ENCODE data around the gene HSPG2.

The HSPG2 gene

GRCh38 chr1:21940492-21940891 lies 3.4 kb upstream of the HSPG2 start:
- Histone ChIP-seq H3K36me3 (ENCODE audit: insufficient read depth, low read length) (no peaks in the 10 kb centered on the region), H2AFZ (ENCODE audit: low read length, unreplicated experiment) (no peak overlapping the region), H3K4me1 (ENCODE audit: control insufficient read depth, insufficient read depth, low read length, unreplicated experiment) (peaks cover 28% of the 10 kb centered on the region), H3K27ac (ENCODE audit: low read depth, low read length) (peak overlapping the region; percentile 74; the same call in 1 of the 2 replicates), H3K27me3 (ENCODE audit: insufficient read depth, low read length) (no peaks in the 10 kb centered on the region), H3K4me3 (ENCODE audit: low read depth, low read length) (no peak overlapping the region), H3K79me2 (ENCODE audit: control insufficient read depth, insufficient read depth, low read length, unreplicated experiment) (peaks cover 14% of the 10 kb centered on the region)

GRCh38 chr1:21939650-21940374 lies 2.7 kb upstream of the HSPG2 start:
- H3K4me3 ChIP-seq (ENCODE audit: low read depth, low read length): no peak overlapping the region
- H3K27me3 ChIP-seq (ENCODE audit: insufficient read depth, low read length): no peaks in the 10 kb centered on the region
- H2AFZ ChIP-seq (ENCODE audit: low read length, unreplicated experiment): peak overlapping the region; percentile 52
- peak overlapping the region; percentile 74 for H3K27ac ChIP-seq (ENCODE audit: low read depth, low read length)
- H3K79me2 ChIP-seq (ENCODE audit: control insufficient read depth, insufficient read depth, low read length, unreplicated experiment): peaks cover 20% of the 10 kb centered on the region
- no peaks in the 10 kb centered on the region for H3K36me3 ChIP-seq (ENCODE audit: insufficient read depth, low read length)
- H3K4me1 ChIP-seq (ENCODE audit: control insufficient read depth, insufficient read depth, low read length, unreplicated experiment): peaks cover 33% of the 10 kb centered on the region

GRCh38 chr1:21938732-21939538 lies 1.8 kb upstream of the HSPG2 start:
- Histone ChIP-seq H3K4me3 (ENCODE audit: low read depth, low read length) (no peak overlapping the region), H3K36me3 (ENCODE audit: insufficient read depth, low read length) (no peaks in the 10 kb centered on the region), H3K27ac (ENCODE audit: low read depth, low read length) (peak overlapping the region; percentile 74), H3K27me3 (ENCODE audit: insufficient read depth, low read length) (no peaks in the 10 kb centered on the region), H3K4me1 (ENCODE audit: control insufficient read depth, insufficient read depth, low read length, unreplicated experiment) (peaks cover 38% of the 10 kb centered on the region), H3K79me2 (ENCODE audit: control insufficient read depth, insufficient read depth, low read length, unreplicated experiment) (peaks cover 28% of the 10 kb centered on the region), H2AFZ (ENCODE audit: low read length, unreplicated experiment) (peak overlapping the region; percentile 29)

GRCh38 chr1:21937372-21938121 lies 437 bp upstream of the HSPG2 start:
- H2AFZ ChIP-seq (ENCODE audit: low read length, unreplicated experiment): peak overlapping the region; percentile 86
- peak overlapping the region; percentile 20; the same call in 1 of the 2 replicates for H3K27ac ChIP-seq (ENCODE audit: low read depth, low read length)
- peaks cover 40% of the 10 kb centered on the region for H3K79me2 ChIP-seq (ENCODE audit: control insufficient read depth, insufficient read depth, low read length, unreplicated experiment)

GRCh38 chr1:21936366-21937031 lies 611 bp downstream of the HSPG2 start:
- H3K36me3 ChIP-seq (ENCODE audit: insufficient read depth, low read length): no peaks in the 10 kb centered on the region
- H3K27me3 ChIP-seq (ENCODE audit: insufficient read depth, low read length): no peaks in the 10 kb centered on the region
- H3K79me2 ChIP-seq (ENCODE audit: control insufficient read depth, insufficient read depth, low read length, unreplicated experiment): peaks cover 40% of the 10 kb centered on the region
- peaks cover 63% of the 10 kb centered on the region for H3K4me1 ChIP-seq (ENCODE audit: control insufficient read depth, insufficient read depth, low read length, unreplicated experiment)
- H2AFZ ChIP-seq (ENCODE audit: low read length, unreplicated experiment): no peak overlapping the region
- H3K4me3 ChIP-seq (ENCODE audit: low read depth, low read length): peak overlapping the region; percentile 86
- H3K27ac ChIP-seq (ENCODE audit: low read depth, low read length): peak overlapping the region; percentile 99

More at GRCh38 chr1:21937372-21938121, 437 bp upstream of the HSPG2 start:
- Histone ChIP-seq H3K36me3 (ENCODE audit: insufficient read depth, low read length) (no peaks in the 10 kb centered on the region), H3K27me3 (ENCODE audit: insufficient read depth, low read length) (no peaks in the 10 kb centered on the region), H3K4me1 (ENCODE audit: control insufficient read depth, insufficient read depth, low read length, unreplicated experiment) (peaks cover 52% of the 10 kb centered on the region), H3K4me3 (ENCODE audit: low read depth, low read length) (peak overlapping the region; percentile 70)

- peak overlapping the region; percentile 86 for H3K4me3 ChIP-seq (ENCODE audit: low read depth, low read length)
- peak overlapping the region; percentile 99 for H3K27ac ChIP-seq (ENCODE audit: low read depth, low read length)
- no peak overlapping the region for H2AFZ ChIP-seq (ENCODE audit: low read length, unreplicated experiment)
- H3K79me2 ChIP-seq (ENCODE audit: control insufficient read depth, insufficient read depth, low read length, unreplicated experiment): peaks cover 41% of the 10 kb centered on the region
- H3K4me1 ChIP-seq (ENCODE audit: control insufficient read depth, insufficient read depth, low read length, unreplicated experiment): peaks cover 67% of the 10 kb centered on the region
- H3K27me3 ChIP-seq (ENCODE audit: insufficient read depth, low read length): no peaks in the 10 kb centered on the region
- no peaks in the 10 kb centered on the region for H3K36me3 ChIP-seq (ENCODE audit: insufficient read depth, low read length)
Measured at GRCh38 chr1:21935891-21936365, 1.2 kb downstream of the HSPG2 start.

GRCh38 chr1:21935393-21935804 lies 1.7 kb downstream of the HSPG2 start:
- H3K79me2 ChIP-seq (ENCODE audit: control insufficient read depth, insufficient read depth, low read length, unreplicated experiment): peaks cover 46% of the 10 kb centered on the region
- H3K27me3 ChIP-seq (ENCODE audit: insufficient read depth, low read length): no peaks in the 10 kb centered on the region
- H3K4me3 ChIP-seq (ENCODE audit: low read depth, low read length): peak overlapping the region; percentile 86
- no peak overlapping the region for H2AFZ ChIP-seq (ENCODE audit: low read length, unreplicated experiment)
- peaks cover 70% of the 10 kb centered on the region for H3K4me1 ChIP-seq (ENCODE audit: control insufficient read depth, insufficient read depth, low read length, unreplicated experiment)
- no peaks in the 10 kb centered on the region for H3K36me3 ChIP-seq (ENCODE audit: insufficient read depth, low read length)
- H3K27ac ChIP-seq (ENCODE audit: low read depth, low read length): peak overlapping the region; percentile 99

- peak overlapping the region; percentile 29 for H3K4me3 ChIP-seq (ENCODE audit: low read depth, low read length)
- H3K36me3 ChIP-seq (ENCODE audit: insufficient read depth, low read length): peaks cover 4% of the 10 kb centered on the region; the same call in 1 of the 2 replicates
- H3K27ac ChIP-seq (ENCODE audit: low read depth, low read length): peak overlapping the region; percentile 99
- no peaks in the 10 kb centered on the region for H3K27me3 ChIP-seq (ENCODE audit: insufficient read depth, low read length)
- peaks cover 63% of the 10 kb centered on the region for H3K4me1 ChIP-seq (ENCODE audit: control insufficient read depth, insufficient read depth, low read length, unreplicated experiment)
- H2AFZ ChIP-seq (ENCODE audit: low read length, unreplicated experiment): no peak overlapping the region
- peaks cover 62% of the 10 kb centered on the region for H3K79me2 ChIP-seq (ENCODE audit: control insufficient read depth, insufficient read depth, low read length, unreplicated experiment)
Measured at GRCh38 chr1:21933397-21934248, 3.5 kb downstream of the HSPG2 start.

GRCh38 chr1:21932127-21932526 lies 5.0 kb downstream of the HSPG2 start:
- H3K4me1 ChIP-seq (ENCODE audit: control insufficient read depth, insufficient read depth, low read length, unreplicated experiment): peaks cover 66% of the 10 kb centered on the region
- peak overlapping the region; percentile 25 for H3K4me3 ChIP-seq (ENCODE audit: low read depth, low read length)
- peaks cover 76% of the 10 kb centered on the region for H3K79me2 ChIP-seq (ENCODE audit: control insufficient read depth, insufficient read depth, low read length, unreplicated experiment)
- H3K36me3 ChIP-seq (ENCODE audit: insufficient read depth, low read length): peaks cover 4% of the 10 kb centered on the region; the same call in 1 of the 2 replicates
- no peak overlapping the region for H2AFZ ChIP-seq (ENCODE audit: low read length, unreplicated experiment)
- peak overlapping the region; percentile 99 for H3K27ac ChIP-seq (ENCODE audit: low read depth, low read length)
- H3K27me3 ChIP-seq (ENCODE audit: insufficient read depth, low read length): no peaks in the 10 kb centered on the region

Measured in ACC112 (cell line).